Endothelial cell of umbilical vein (primary cell): Measurements from ENCODE around the gene GBF1. TPM values are rescaled to one million over a fixed set of nuclear protein-coding genes. Genes with fewer than 3 reads are reported as not detected.

Experiments used
- BruUV-seq: library from RNA; stranded (reverse); fragments of 400-500 nt; replicated peaks from 2 replicates; lab custom pipeline; 2021; lab: Mats Ljungman, UMichigan
- CTCF ChIA-PET: fragments of 300-600, 350-600 bp; sonication (Branson Sonifier 250); formaldehyde crosslinking; loops from one replicate; lab custom pipeline; 2021; ENCODE audit warnings: antibody characterized with exemption, inconsistent platforms; lab: Charles Lee
- POLR2A ChIA-PET: fragments of 300-600, 350-600 bp; sonication (Branson Sonifier 250); formaldehyde crosslinking; loops from one replicate; lab custom pipeline; 2021; ENCODE audit warnings: antibody characterized with exemption, inconsistent platforms; lab: Charles Lee
- DNase-seq: peaks from one replicate; pipeline ENCODE4 v3.0.0-alpha.2; 2011; ENCODE audit warnings: low read depth, low spot score
- FAIRE-seq: peaks from 2 replicates; lab custom pipeline; 2011; peaks lifted over from hg19 to GRCh38; lab: Jason Lieb, UNC
- H2AFZ ChIP-seq: 2 replicates; pipeline ENCODE4 v1.6.0; 2012; ENCODE audit warnings: low read depth, low read length, control low read depth, inconsistent platforms
- H3K27ac ChIP-seq: 2 replicates; pipeline ENCODE4 v1.5.1; 2011; ENCODE audit warnings: low read depth, mild to moderate bottlenecking, control low read depth, low read length, moderate library complexity; ENCODE audit not compliant: insufficient read depth
- H3K27me3 ChIP-seq, 2 experiments: 2 replicates each; pipeline versions ENCODE4 v1.6.0 to v1.6.1; 2011; ENCODE audit warnings: low read length in 2 of 2, mixed read lengths in 1 of 2; ENCODE audit not compliant: control insufficient read depth in 2 of 2, insufficient read depth in 2 of 2
- H3K36me3 ChIP-seq, 2 experiments: 2 replicates in 1 of 2; 3 replicates in 1 of 2; pipeline ENCODE4 v1.5.1; 2011; ENCODE audit warnings: low read length in 2 of 2, mild to moderate bottlenecking in 1 of 2, moderate library complexity in 1 of 2; ENCODE audit not compliant: control insufficient read depth in 2 of 2, insufficient read depth in 2 of 2; ENCODE audit errors: extremely low read depth in 1 of 2
- H3K4me1 ChIP-seq: 3 replicates; pipeline ENCODE4 v1.5.1; 2011; ENCODE audit warnings: mild to moderate bottlenecking, low read length; ENCODE audit not compliant: control insufficient read depth, insufficient read depth; ENCODE audit errors: extremely low read depth
- H3K4me2 ChIP-seq: 2 replicates; pipeline ENCODE4 v1.6.1; 2011; ENCODE audit warnings: low read length, control low read depth, mixed read lengths; ENCODE audit not compliant: insufficient read depth
- H3K4me3 ChIP-seq, 3 experiments: fragments of 200-600 bp in 1 of 3; sonication (generic), shearing (Covaris generic) in 1 of 3; replicated peaks in 1 of 3; 2 replicates each; pipeline ENCODE4 v1.5.1; 2011 to 2016; ENCODE audit warnings: control low read depth in 3 of 3, low read length in 3 of 3, mild to moderate bottlenecking in 2 of 3, inconsistent platforms in 1 of 3, low read depth in 1 of 3, moderate library complexity in 1 of 3; ENCODE audit not compliant: insufficient read depth in 1 of 3
- H3K79me2 ChIP-seq: 2 replicates; pipeline ENCODE4 v1.6.0; 2012; ENCODE audit warnings: low read length, inconsistent platforms; ENCODE audit not compliant: control insufficient read depth, insufficient read depth
- H3K9ac ChIP-seq: replicated peaks from 2 replicates; pipeline ENCODE3; 2011; ENCODE audit warnings: low read length, control low read depth; ENCODE audit not compliant: insufficient read depth; ENCODE audit errors: extremely low read depth
- H3K9me1 ChIP-seq: replicated peaks from 3 replicates; pipeline ENCODE4 v1.6.0; 2011; ENCODE audit warnings: mild to moderate bottlenecking, low read length; ENCODE audit not compliant: control insufficient read depth, insufficient read depth; ENCODE audit errors: extremely low read depth
- H3K9me3 ChIP-seq: replicated peaks from 2 replicates; pipeline ENCODE4 v1.5.1; 2012; ENCODE audit warnings: low read length, inconsistent platforms; ENCODE audit not compliant: control insufficient read depth, insufficient read depth
- H4K20me1 ChIP-seq: replicated peaks from 2 replicates; pipeline ENCODE3; 2011; ENCODE audit warnings: mild to moderate bottlenecking, low read length; ENCODE audit not compliant: control insufficient read depth, insufficient read depth; ENCODE audit errors: extremely low read depth
- CTCF ChIP-seq, 2 donors: IDR thresholded peaks; 1 replicate in 1 of 2; 2 replicates in 1 of 2; pipeline ENCODE4 v1.5.1; 2011; ENCODE audit warnings: low read length in 2 of 2, mild to moderate bottlenecking in 2 of 2, moderate library complexity in 2 of 2, control low read depth in 1 of 2, inconsistent platforms in 1 of 2, low read depth in 1 of 2; ENCODE audit not compliant: insufficient read depth in 1 of 2; ENCODE audit errors: extremely low read depth in 1 of 2
- EZH2 ChIP-seq: IDR thresholded peaks from 2 replicates; pipeline ENCODE4 v1.6.1; 2012; ENCODE audit warnings: borderline replicate concordance, low read depth, mild to moderate bottlenecking, moderate library complexity, low read length, inconsistent platforms; ENCODE audit not compliant: severe bottlenecking
- FOS ChIP-seq: IDR thresholded peaks from 2 replicates; pipeline ENCODE4 v1.6.1; 2011; ENCODE audit warnings: mild to moderate bottlenecking, low read length, moderate library complexity, borderline replicate concordance; ENCODE audit not compliant: insufficient read depth
- GATA2 ChIP-seq: IDR thresholded peaks from 2 replicates; pipeline ENCODE4 v1.7.0; 2011; ENCODE audit warnings: low read depth, mild to moderate bottlenecking, moderate library complexity, mixed read lengths, low read length; ENCODE audit not compliant: insufficient read length, insufficient read depth
- JUN ChIP-seq: IDR thresholded peaks from 2 replicates; pipeline ENCODE4 v1.6.1; 2011; ENCODE audit warnings: borderline replicate concordance, low read depth; ENCODE audit not compliant: insufficient read length, insufficient read depth
- MAX ChIP-seq: IDR thresholded peaks from 2 replicates; pipeline ENCODE4 v1.6.1; 2011; ENCODE audit not compliant: insufficient read depth, insufficient read length
- MYC ChIP-seq: IDR thresholded peaks from one replicate; pipeline ENCODE4 v1.6.1; 2011; ENCODE audit warnings: mild to moderate bottlenecking, low read depth, low read length
- POLR2A ChIP-seq: IDR thresholded peaks from 2 replicates; pipeline ENCODE4 v1.6.1; 2012; ENCODE audit warnings: low read depth, mild to moderate bottlenecking, control low read depth, low read length
- POLR2AphosphoS5 ChIP-seq: IDR thresholded peaks from 2 replicates; pipeline ENCODE4 v1.6.1; 2012; ENCODE audit warnings: low read depth, mild to moderate bottlenecking, control low read depth, low read length, moderate library complexity; ENCODE audit not compliant: insufficient read depth
- dilution Hi-C: fragments of 300-500 bp; cut with MboI; formaldehyde crosslinking; loops from one replicate; pipeline ENCODE4 v1.15.0; 2019; ENCODE audit warnings: low sequenced_read_pairs; ENCODE audit not compliant: extremely low pct_ligation_motif_present
- intact Hi-C: fragments of 100-400 bp; cut with micrococcal nuclease; formaldehyde crosslinking; loops from one replicate; pipeline ENCODE4 v1.10.0; 2022
- polyA plus RNA-seq, 4 experiments: library from polyadenylated mRNA; depleted of rRNA in 3 of 4; stranded (reverse) in 3 of 4; unstranded in 1 of 4; fragments of >200 nt; gene quantifications; 2 replicates each; pipeline versions ENCODE4 v1.2.1 to v1.2.3, GENCODE V29; 2011 to 2012; ENCODE audit warnings: missing spikeins in 1 of 4
- total RNA-seq: library from RNA; stranded (reverse); gene quantifications from 2 replicates; pipeline ENCODE4 v1.2.3, GENCODE V29; 2021

The GBF1 gene
- total and polyA plus RNA-seq, 2 donors (not counting 3 experiments of a cell fraction or from before 2014, with no cell fraction given), result 26.0 to 49.7 TPM

DNA sequence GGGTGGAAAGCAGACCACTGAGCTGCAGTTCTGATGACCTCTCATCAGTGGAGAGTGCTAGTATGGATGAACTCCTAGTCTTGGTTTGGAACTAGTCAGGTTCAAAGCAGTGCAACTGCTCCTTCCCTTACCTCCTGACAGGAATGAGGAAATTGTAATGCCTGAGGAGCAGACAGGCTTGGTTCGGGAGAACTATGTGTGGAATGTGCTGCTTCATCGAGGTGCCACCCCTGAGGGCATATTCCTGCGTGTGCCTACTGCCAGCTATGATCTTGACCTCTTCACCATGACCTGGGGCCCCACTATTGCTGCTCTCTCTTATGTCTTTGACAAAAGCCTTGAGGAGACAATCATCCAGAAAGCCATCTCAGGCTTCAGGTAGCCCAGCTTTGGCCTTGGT, 122.7 kb downstream of the GBF1 start:
- DNase-seq, result no peak
- Histone ChIP-seq H3K9me3 (no peaks in the 10 kb centered on the region), H3K27ac (no peak overlapping the region), H2AFZ (no peak overlapping the region), H4K20me1 (no peaks in the 10 kb centered on the region), H3K79me2 (no peaks in the 10 kb centered on the region), H3K4me2 (no peak overlapping the region), H3K27me3 (no peaks in the 10 kb centered on the region), H3K4me1 (no peaks in the 10 kb centered on the region), H3K36me3 (peaks cover 39 to 58% of the 10 kb centered on the region in 2 experiments), H3K9me1 (no peaks in the 10 kb centered on the region), H3K9ac (no peak overlapping the region), H3K4me3 (no peak overlapping the region)
- BruUV-seq, result no TSS peak
- CTCF ChIA-PET, result interaction anchor here (1.3 kb wide), 1 partner anchor 31 kb away, joined by 4 read pairs; no protein-coding TSS in a partner anchor
- intact Hi-C loops, result no loop called here
- no peak for FAIRE-seq
- dilution Hi-C loops, result loop anchor here (25.0 kb wide), 1 partner anchor 131 kb away; the partner anchor contains the start of genes ELOVL3, GBF1 and PITX3
- POLR2A ChIA-PET, result no interaction called here
- TF ChIP-seq GATA2 (no peak), CTCF (IDR thresholded peaks at IDR 0.05; ENCODE audit: extremely low read depth in 1 of 2, insufficient read depth in 1 of 2, low read depth in 1 of 2, low read length in 2 of 2) (no peak), POLR2A (no peak), EZH2 (no peak), MYC (no peak), POLR2AphosphoS5 (no peak), FOS (no peak), MAX (no peak), JUN (no peak)
